MM.1S (cell line): Measurements from ENCODE around the gene GLUL.
"Not testable (repeated sequence)": the region's sequence is repeated elsewhere in the genome, so short reads cannot be mapped to it uniquely, and the experiment has no call there.

Experiments
- DNase-seq: peaks from one replicate; pipeline ENCODE4 v3.0.0-alpha.2; 2015
- H2AFZ ChIP-seq: fragments of 300-600 bp; sonication (generic); 2 replicates; pipeline ENCODE4 v1.6.0; 2016; ENCODE audit warnings: antibody characterized with exemption, low read length
- H3F3A ChIP-seq: fragments of 300-600 bp; sonication (generic); 2 replicates; pipeline ENCODE4 v1.6.1; 2016; ENCODE audit warnings: mild to moderate bottlenecking, antibody characterized with exemption, low read length, moderate library complexity, mixed read lengths; ENCODE audit not compliant: insufficient read depth
- H3K27ac ChIP-seq: fragments of 300-600 bp; sonication (generic); 2 replicates; pipeline ENCODE4 v1.5.1; 2016; ENCODE audit warnings: mild to moderate bottlenecking, low read length
- H3K27me3 ChIP-seq: fragments of 300-600 bp; sonication (generic); replicated peaks from 2 replicates; pipeline ENCODE4 v1.6.0; 2016; ENCODE audit warnings: low read length; ENCODE audit not compliant: insufficient read depth
- H3K36me3 ChIP-seq: fragments of 300-600 bp; sonication (generic); replicated peaks from 2 replicates; pipeline ENCODE4 v1.6.1; 2016; ENCODE audit warnings: mild to moderate bottlenecking, low read length, mixed read lengths; ENCODE audit not compliant: insufficient read depth
- H3K4me1 ChIP-seq: fragments of 300-600 bp; sonication (generic); 2 replicates; pipeline ENCODE4 v1.6.1; 2016; ENCODE audit warnings: low read length, mixed read lengths
- H3K4me2 ChIP-seq: fragments of 300-600 bp; sonication (generic); 2 replicates; pipeline ENCODE4 v1.6.0; 2016; ENCODE audit warnings: low read depth, low read length
- H3K4me3 ChIP-seq: fragments of 300-600 bp; sonication (generic); 2 replicates; pipeline ENCODE4 v1.5.1; 2016; ENCODE audit warnings: low read length, mixed read lengths
- H3K79me2 ChIP-seq: fragments of 300-600 bp; sonication (generic); 2 replicates; pipeline ENCODE4 v1.6.1; 2016; ENCODE audit warnings: mixed run types, low read length, mixed read lengths
- H3K9ac ChIP-seq: fragments of 300-600 bp; sonication (generic); 2 replicates; pipeline ENCODE4 v1.6.1; 2016; ENCODE audit warnings: low read length, mixed read lengths
- H3K9me2 ChIP-seq: fragments of 300-600 bp; sonication (generic); replicated peaks from 2 replicates; pipeline ENCODE4 v1.6.1; 2016; ENCODE audit warnings: mild to moderate bottlenecking, low read length, mixed read lengths; ENCODE audit not compliant: insufficient read depth
- H3K9me3 ChIP-seq: fragments of 300-600 bp; sonication (generic); replicated peaks from 2 replicates; pipeline ENCODE4 v1.6.1; 2016; ENCODE audit warnings: mild to moderate bottlenecking, low read length, mixed read lengths; ENCODE audit not compliant: insufficient read depth
- H4K20me1 ChIP-seq: fragments of 300-600 bp; sonication (generic); 2 replicates; pipeline ENCODE4 v1.6.1; 2016; ENCODE audit warnings: mild to moderate bottlenecking, low read length, moderate library complexity, mixed read lengths; ENCODE audit not compliant: insufficient read depth
- CTCF ChIP-seq: fragments of 300-600 bp; sonication (generic); IDR thresholded peaks from 2 replicates; pipeline ENCODE4 v1.5.1; 2016; ENCODE audit warnings: antibody characterized with exemption, low read length, mixed read lengths
- EZH2 ChIP-seq: fragments of 300-600 bp; sonication (generic); optimal IDR thresholded peaks from 2 replicates; pipeline ENCODE3; 2017; ENCODE audit warnings: low read depth, mild to moderate bottlenecking, antibody characterized with exemption, low read length, mixed read lengths
- EZH2phosphoT487 ChIP-seq: fragments of 300-600 bp; sonication (generic); IDR thresholded peaks from 2 replicates; pipeline ENCODE4 v1.6.1; 2018; ENCODE audit warnings: antibody characterized with exemption, low read length

GLUL gene

GRCh38 chr1:182335771-182336566 lies 55.6 kb downstream of the GLUL start:
- Histone ChIP-seq H3K4me1 (no peaks in the 10 kb centered on the region), H3K36me3 (no peaks in the 10 kb centered on the region), H3K27me3 (no peaks in the 10 kb centered on the region), H3K9ac (no peak overlapping the region), H3K27ac (no peak overlapping the region), H2AFZ (no peak overlapping the region), H3K79me2 (no peaks in the 10 kb centered on the region), H3K9me3 (no peaks in the 10 kb centered on the region), H4K20me1 (no peaks in the 10 kb centered on the region), H3K4me3 (no peak overlapping the region), H3F3A (no peaks in the 10 kb centered on the region), H3K4me2 (no peak overlapping the region), H3K9me2 (no peaks in the 10 kb centered on the region)
- no peak for DNase-seq
- TF ChIP-seq EZH2phosphoT487 (no peak), CTCF (no peak), EZH2 (no peak)

GRCh38 chr1:182333071-182333571 lies 58.5 kb downstream of the GLUL start:
- H2AFZ ChIP-seq, H3K27ac ChIP-seq, DNase-seq, H3K9ac ChIP-seq, H4K20me1 ChIP-seq, H3K9me2 ChIP-seq, H3K4me2 ChIP-seq, H3K27me3 ChIP-seq, H3K4me1 ChIP-seq, H3K4me3 ChIP-seq, H3K79me2 ChIP-seq, H3F3A ChIP-seq, H3K9me3 ChIP-seq, H3K36me3 ChIP-seq: not testable (repeated sequence)

GRCh38 chr1:182332261-182333060 lies 59.1 kb downstream of the GLUL start:
- no peak overlapping the region for H2AFZ ChIP-seq
- H3K27me3 ChIP-seq, result no peaks in the 10 kb centered on the region
- no peaks in the 10 kb centered on the region for H3K4me1 ChIP-seq
- H3K9ac ChIP-seq, result no peak overlapping the region
- H3K9me2 ChIP-seq, result no peaks in the 10 kb centered on the region
- no peak overlapping the region for H3K4me3 ChIP-seq
- H3K36me3 ChIP-seq, result no peaks in the 10 kb centered on the region
- H3K27ac ChIP-seq, result no peak overlapping the region
- H3K4me2 ChIP-seq, result no peak overlapping the region
- no peaks in the 10 kb centered on the region for H3K79me2 ChIP-seq
- DNase-seq, result no peak
- H3K9me3 ChIP-seq, result no peaks in the 10 kb centered on the region
- TF ChIP-seq CTCF (no peak), EZH2phosphoT487 (no peak), EZH2 (no peak)
- H4K20me1 ChIP-seq, result no peaks in the 10 kb centered on the region
- no peaks in the 10 kb centered on the region for H3F3A ChIP-seq
